HG03558 (cell line): ENCODE measurements around the gene RNF151.

Experiments used
- ATAC-seq: cut with Tn5 transposase; IDR thresholded peaks from one replicate; pipeline ENCODE4 v1.9.1; 2021; ENCODE audit warnings: moderate number of reproducible peaks; ENCODE audit not compliant: unreplicated experiment; ENCODE audit errors: extremely low read depth

The RNF151 gene

GRCh38 chr16:1976216-1976520 is 9.5 kb downstream of the RNF151 start:
- ATAC-seq = no peak

- no peak for ATAC-seq
These were observed 10.6 kb downstream of the RNF151 start for GRCh38 chr16:1976951-1977874.

GRCh38 chr16:1977875-1978268 is 11.2 kb downstream of the RNF151 start:
- ATAC-seq = no peak

- ATAC-seq = no peak
These were observed 11.9 kb downstream of the RNF151 start for GRCh38 chr16:1978476-1979120.

- no peak for ATAC-seq
These were observed 12.8 kb downstream of the RNF151 start for GRCh38 chr16:1979271-1980029.

DNA sequence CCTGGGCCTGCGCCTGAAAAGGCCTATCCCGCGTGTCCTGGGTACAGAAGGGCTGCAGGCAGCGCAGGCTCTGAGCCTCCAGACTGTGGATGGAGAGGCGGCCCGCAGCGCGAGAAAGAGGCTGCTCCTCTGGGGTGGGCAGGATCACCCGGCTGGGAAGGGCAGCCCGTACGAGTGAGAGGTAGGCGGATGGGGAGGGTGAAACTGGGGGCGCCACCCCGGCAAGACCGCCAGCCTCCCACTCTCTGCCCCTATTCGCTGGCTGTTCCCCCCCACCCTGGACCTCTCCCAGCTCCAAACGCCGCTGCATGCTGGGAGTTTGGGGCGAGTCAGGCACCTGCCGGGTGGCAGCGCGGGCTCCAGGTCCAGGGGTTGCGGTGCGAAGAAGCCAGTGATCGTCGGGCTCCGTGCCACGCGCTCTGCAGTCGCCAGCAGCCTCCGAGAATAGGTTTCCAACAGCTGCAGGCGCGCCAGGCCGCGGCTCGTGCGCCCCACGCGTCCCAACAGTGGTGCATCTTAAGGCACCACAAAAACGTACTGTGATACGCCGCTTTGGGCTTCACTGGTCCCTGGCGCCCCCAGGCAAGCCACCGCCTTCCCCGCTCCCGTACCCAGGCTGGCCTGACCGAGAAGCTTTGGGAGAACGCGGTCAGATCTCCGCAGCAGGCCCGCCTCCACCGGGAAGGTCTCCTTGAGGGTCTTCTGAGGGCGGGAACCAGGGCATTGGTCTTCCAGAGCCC is 13.5 kb downstream of the RNF151 start:
- ATAC-seq = no peak

- no peak for ATAC-seq
These were observed 14.1 kb downstream of the RNF151 start for GRCh38 chr16:1980770-1981087.

GRCh38 chr16:1981398-1981836 is 14.8 kb downstream of the RNF151 start, which contains the start of gene NOXO1:
NOXO1 (minus strand) TSS chr16:1981469; CDS start chr16:1981179, 290 bp downstream.
- ATAC-seq = no peak

DNA sequence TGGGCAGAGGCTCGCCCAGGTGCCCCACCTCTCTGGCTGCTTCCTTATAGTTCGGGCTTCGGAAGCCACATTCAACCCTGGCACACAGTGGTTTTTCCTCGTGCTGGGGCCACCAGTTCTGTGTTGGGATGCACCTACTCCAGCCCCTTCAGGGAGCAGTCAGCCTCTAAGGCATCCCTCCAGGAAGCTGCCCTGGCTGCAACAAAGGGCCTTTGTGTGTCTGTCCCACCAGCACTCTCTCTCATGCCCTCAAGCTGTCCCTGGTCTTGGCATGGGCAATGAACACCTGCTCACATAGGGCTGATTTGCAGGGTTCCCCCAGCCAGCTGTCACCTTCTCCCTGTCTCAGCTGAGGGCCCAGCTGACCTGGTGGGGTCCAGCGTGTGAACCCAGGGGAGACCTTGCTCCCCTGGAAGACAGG is 15.4 kb downstream of the RNF151 start:
- no peak for ATAC-seq

- ATAC-seq = no peak
These were observed 16.4 kb downstream of the RNF151 start for GRCh38 chr16:1982991-1983543.

DNA sequence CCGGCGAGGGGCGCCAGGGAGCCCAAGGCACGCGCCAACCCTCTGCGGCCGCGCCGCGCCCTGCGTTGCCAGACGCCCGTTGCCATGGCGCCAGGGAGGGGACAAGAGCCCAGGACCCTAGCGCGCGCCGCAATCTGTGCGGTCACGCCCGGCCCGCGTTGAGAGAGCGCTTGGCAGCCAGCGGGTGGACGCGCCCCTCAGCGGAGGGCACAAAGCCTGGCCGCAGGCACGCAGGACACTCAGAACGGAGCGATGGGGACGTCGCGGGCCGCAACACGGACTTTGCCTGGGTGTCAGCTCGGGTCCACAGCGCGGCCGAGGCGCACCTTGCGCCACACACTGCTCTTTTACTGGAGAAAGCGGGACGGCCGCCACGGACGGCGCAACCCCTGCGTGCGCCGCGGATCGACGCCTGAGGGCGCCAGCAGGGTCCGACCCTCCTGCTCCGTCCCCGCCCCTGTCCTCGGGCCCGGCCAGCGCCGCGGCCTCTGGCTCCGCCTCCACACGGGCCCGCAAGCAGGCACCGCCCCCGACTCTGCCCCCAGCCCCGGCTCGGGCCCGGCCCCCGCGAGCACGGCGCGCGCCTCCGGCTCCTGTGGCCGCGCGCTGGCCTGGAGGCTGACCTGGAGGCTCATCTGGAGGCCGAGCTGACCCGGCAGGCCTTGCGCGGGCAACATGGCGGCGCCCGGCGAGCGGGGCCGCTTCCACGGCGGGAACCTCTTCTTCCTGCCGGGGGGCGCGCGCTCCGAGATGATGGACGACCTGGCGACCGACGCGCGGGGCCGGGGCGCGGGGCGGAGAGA is 17.1 kb downstream of the RNF151 start, which contains the start of gene GFER:
Gene GFER (plus strand): TSS at position 650 of the 803 bp plus-strand sequence. CDS start 26 bp downstream, at position 676.
- ATAC-seq = peak; percentile 62

DNA sequence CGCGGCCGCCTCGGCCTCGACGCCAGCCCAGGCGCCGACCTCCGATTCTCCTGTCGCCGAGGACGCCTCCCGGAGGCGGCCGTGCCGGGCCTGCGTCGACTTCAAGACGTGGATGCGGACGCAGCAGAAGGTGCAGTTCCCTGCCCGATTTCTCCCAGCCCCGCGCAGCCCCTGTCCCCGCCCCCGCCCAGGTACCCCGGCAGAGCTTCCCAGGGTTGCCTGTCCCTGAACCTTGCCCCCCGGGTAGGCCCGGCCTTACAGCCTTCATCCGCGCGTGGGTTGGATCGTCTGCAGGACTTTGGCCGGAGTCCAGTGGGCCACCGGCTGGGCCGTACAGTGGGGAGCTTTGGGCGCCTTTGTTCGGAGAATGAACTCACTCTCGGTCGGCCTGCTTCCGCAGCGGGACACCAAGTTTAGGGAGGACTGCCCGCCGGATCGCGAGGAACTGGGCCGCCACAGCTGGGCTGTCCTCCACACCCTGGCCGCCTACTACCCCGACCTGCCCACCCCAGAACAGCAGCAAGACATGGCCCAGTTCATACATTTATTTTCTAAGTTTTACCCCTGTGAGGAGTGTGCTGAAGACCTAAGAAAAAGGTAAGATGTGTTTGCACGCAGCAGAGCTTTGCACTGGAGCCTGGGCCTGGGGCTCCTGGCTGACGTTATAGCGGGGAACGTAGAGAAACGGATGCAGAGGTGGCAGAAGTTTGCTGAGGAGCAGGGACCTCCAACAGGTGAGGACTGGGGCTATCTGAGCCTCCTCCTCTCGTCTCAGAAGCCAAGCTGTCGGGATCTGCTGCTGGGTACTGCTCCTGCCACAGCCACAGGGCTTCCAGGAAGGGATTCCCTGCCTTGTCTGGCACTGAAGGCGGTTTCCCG is 17.9 kb downstream of the RNF151 start:
- peak; percentile 2 for ATAC-seq

GRCh38 chr16:1985466-1986150 is 19.0 kb downstream of the RNF151 start:
- ATAC-seq = no peak

DNA sequence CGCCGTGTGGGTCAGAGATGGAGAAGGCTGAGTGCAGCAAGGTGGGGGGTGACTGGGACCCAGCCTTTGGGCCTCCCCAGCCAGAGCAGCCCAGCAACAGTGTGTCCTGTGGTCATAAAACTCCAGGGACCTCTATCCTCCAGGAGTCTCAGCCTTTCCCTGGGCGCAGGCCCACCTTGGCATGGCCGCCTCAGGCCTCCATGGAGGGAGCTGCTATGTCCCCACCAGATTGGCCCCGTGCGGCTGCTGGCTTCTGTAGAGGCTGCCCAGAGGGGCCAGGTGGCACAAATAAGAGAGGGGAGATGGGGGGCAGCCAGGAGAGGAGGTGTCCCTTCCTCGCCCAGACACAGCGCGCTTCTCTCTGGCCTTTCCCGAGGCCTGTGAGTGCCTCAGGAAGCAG is 20.5 kb downstream of the RNF151 start:
- no peak for ATAC-seq

- no peak for ATAC-seq
These were observed 22.8 kb downstream of the RNF151 start, which contains the start of gene SYNGR3 for GRCh38 chr16:1989209-1990100. SYNGR3 (plus strand) TSS chr16:1989970; CDS start chr16:1990103, 133 bp downstream.

GRCh38 chr16:1990101-1990350 is 23.4 kb downstream of the RNF151 start:
- ATAC-seq = no peak
